Pancreas (tissue), 10 donors: ENCODE measurements around the gene IFT57. TPM values are rescaled to one million over a fixed set of nuclear protein-coding genes. Genes with fewer than 3 reads are reported as not detected.
A peak's percentile ranks its signal among the peaks of the same experiment; 100 is the strongest.

Source experiments
- ATAC-seq, 4 donors: fragments of 200-7000 bp; cut with Tn5 transposase; one replicate each; pipeline versions ENCODE4 v1.8.0 to v1.9.1; 2020; ENCODE audit warnings: mild to moderate bottlenecking in 4 of 4, moderate library complexity in 4 of 4
- DNase-seq, 6 donors: peaks; one replicate each; pipeline ENCODE4 v3.0.0-alpha.2; 2020
- FAIRE-seq: peaks from 2 replicates; lab custom pipeline; 2012; peaks lifted over from hg19 to GRCh38; lab: Jason Lieb, UNC
- H3K27ac ChIP-seq, 4 donors: fragments of 200-600 bp; sonication (generic); 1 replicate in 3 of 4; 2 replicates in 1 of 4; pipeline versions ENCODE4 v1.5.0 to v1.8.0; 2020
- H3K27me3 ChIP-seq, 4 donors: fragments of 200-600 bp; one replicate each; pipeline ENCODE4 v1.8.0; 2021
- H3K36me3 ChIP-seq, 3 donors: fragments of 200-600 bp; sonication (generic) in 1 of 3; one replicate each; pipeline versions ENCODE4 v1.5.0 to v1.8.0; 2020 to 2021
- H3K4me1 ChIP-seq, 3 donors: fragments of 200-600 bp; one replicate each; pipeline ENCODE4 v1.8.0; 2021
- H3K4me3 ChIP-seq, 4 donors: fragments of 200-600 bp; sonication (generic) in 2 of 4; one replicate each; pipeline versions ENCODE4 v1.5.0 to v1.8.0; 2020 to 2021
- H3K9me3 ChIP-seq, 4 donors: fragments of 200-600 bp; one replicate each; pipeline ENCODE4 v1.8.0; 2021
- WGBS, 2 donors: extraction: QIAGEN DNeasy Blood & Tissue Kit; methylation state at CpG; one replicate each; pipeline ENCODE4 v1.1.7; 2013; 5-methylcytosine and 5-hydroxymethylcytosine counted together
- intact Hi-C, 3 donors: fragments of 100-400 bp; cut with DNase I; formaldehyde crosslinking; loops; one replicate each; pipeline versions ENCODE4 v1.11.1 to v1.14.2; 2022
- polyA plus RNA-seq, 2 donors: library from polyadenylated mRNA; stranded (reverse); fragments of 200-250 nt; gene quantifications; one replicate each; pipeline ENCODE4 v1.2.3, GENCODE V29; 2013
- total RNA-seq, 6 donors: library from RNA; stranded (reverse); fragmentation: NEBNext Ultra II Directional in 4 of 6; extraction: Animal tissue kit (Norgen Biotek cat#: 25700) in 4 of 6; gene quantifications; one replicate each; pipeline versions ENCODE4 v1.2.1 to v1.2.4, GENCODE V29; 2021 to 2023
- TF ChIP-seq, protein P1 (sequence below), 4 donors: fragments of 200-600 bp; sonication (generic) in 3 of 4; IDR thresholded peaks; one replicate each; pipeline versions ENCODE4 v1.5.0 to v1.8.0; 2021; ENCODE audit warnings: antibody characterized with exemption in 4 of 4
- donor health status: healthy with polysubstance abuse.
- donor health status: DM: no; HTN: no; CAD: no; lungs with moderate emphysema.
- donor health status: DM: no; HTN: no; CAD: no.
- donor health status: control.
- donor health status: control.
- donor health status: Bipolar disorder and iron deficiency.
- donor health status: DM: yes; HTN: yes; CAD: no.
- donor health status: DM: no; HTN: no; CAD: no.
- donor health status: DM: no; HTN: no; CAD: no.
- donor health status: DM: yes; HTN: yes; CAD: no.

The IFT57 gene
- total and polyA plus RNA-seq, 8 donors = 10.4 to 40.2 (median 30.3) TPM

DNA sequence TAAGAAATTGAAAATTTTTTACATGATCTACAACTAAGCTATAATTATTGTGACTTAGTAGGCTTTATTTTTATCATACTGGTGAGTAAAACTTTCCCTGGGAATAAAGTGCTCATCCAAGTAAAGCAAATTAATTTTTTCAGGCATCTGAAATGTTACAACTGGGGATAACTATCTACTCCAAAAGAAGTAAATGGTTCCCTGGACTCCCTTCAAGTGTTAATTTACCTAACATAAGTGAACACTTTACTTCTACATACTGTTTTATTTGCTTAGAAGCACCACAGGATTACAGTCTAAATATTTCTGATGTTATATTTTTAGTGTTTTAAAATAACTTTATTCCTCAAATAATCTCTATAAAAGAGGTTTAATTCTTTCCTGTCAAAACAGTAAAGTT is 57.8 kb downstream of the IFT57 start:
- DNase-seq (no peak), ATAC-seq (no peak), FAIRE-seq (no peak)
- intact Hi-C loops = no loop called here
- Histone ChIP-seq H3K27ac (no peak overlapping the region), H3K4me1 (no peaks in the 10 kb centered on the region), H3K27me3 (no peaks in the 10 kb centered on the region), H3K9me3 (no peaks in the 10 kb centered on the region), H3K4me3 (no peak overlapping the region), H3K36me3 (peaks cover 0 to 35% (median 0%) of the 10 kb centered on the region in 3 donors)
- TF ChIP-seq, protein P1, sequence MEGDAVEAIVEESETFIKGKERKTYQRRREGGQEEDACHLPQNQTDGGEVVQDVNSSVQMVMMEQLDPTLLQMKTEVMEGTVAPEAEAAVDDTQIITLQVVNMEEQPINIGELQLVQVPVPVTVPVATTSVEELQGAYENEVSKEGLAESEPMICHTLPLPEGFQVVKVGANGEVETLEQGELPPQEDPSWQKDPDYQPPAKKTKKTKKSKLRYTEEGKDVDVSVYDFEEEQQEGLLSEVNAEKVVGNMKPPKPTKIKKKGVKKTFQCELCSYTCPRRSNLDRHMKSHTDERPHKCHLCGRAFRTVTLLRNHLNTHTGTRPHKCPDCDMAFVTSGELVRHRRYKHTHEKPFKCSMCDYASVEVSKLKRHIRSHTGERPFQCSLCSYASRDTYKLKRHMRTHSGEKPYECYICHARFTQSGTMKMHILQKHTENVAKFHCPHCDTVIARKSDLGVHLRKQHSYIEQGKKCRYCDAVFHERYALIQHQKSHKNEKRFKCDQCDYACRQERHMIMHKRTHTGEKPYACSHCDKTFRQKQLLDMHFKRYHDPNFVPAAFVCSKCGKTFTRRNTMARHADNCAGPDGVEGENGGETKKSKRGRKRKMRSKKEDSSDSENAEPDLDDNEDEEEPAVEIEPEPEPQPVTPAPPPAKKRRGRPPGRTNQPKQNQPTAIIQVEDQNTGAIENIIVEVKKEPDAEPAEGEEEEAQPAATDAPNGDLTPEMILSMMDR (IDR thresholded peaks at IDR 0.05) = no peak

- no peaks in the 10 kb centered on the region for H3K27me3 ChIP-seq
- 92 to 97% methylated on average over 1 of the region's 1 CpG for WGBS, 2 donors
- ATAC-seq = no peak
- peaks cover 0 to 11% (median 0%) of the 10 kb centered on the region in 3 donors for H3K36me3 ChIP-seq
- FAIRE-seq = no peak
- no peaks in the 10 kb centered on the region for H3K4me1 ChIP-seq
- no peak overlapping the region for H3K27ac ChIP-seq
- intact Hi-C loops = no loop called here
- DNase-seq = no peak
- H3K4me3 ChIP-seq = no peak overlapping the region
- no peaks in the 10 kb centered on the region for H3K9me3 ChIP-seq
- TF ChIP-seq, protein P1 (IDR thresholded peaks at IDR 0.05) = no peak
Observed at GRCh38 chr3:108159865-108160264, 62.4 kb downstream of the IFT57 start.

DNA sequence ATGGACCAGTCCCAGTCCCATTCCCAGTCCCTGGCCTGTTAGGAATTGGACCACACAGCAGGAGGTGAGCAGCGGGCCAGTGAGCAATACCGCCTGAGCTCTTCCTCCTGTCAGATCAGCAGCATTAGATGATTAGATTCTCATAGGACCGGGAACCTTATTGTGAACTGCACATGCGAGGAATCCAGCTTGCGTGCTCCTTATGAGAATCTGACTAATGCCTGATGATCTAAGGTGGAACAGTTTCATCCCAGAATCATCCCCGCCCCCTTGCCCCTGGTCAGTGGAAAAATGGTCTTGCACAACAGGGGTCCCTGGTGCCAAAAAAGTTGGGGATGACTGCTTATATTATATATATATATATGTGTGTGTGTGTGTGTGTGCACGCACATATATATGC is 63.1 kb downstream of the IFT57 start:
- no peaks in the 10 kb centered on the region for H3K4me1 ChIP-seq
- no peaks in the 10 kb centered on the region for H3K27me3 ChIP-seq
- DNase-seq (no peak), ATAC-seq (no peak), FAIRE-seq (no peak)
- TF ChIP-seq, protein P1 (IDR thresholded peaks at IDR 0.05) = no peak
- no peak overlapping the region for H3K4me3 ChIP-seq
- intact Hi-C loops = no loop called here
- H3K9me3 ChIP-seq = no peaks in the 10 kb centered on the region
- no peak overlapping the region for H3K27ac ChIP-seq
- peaks cover 0 to 11% (median 0%) of the 10 kb centered on the region in 3 donors for H3K36me3 ChIP-seq
- 95 to 97% methylated on average over 7 of the region's 7 CpGs for WGBS, 2 donors

DNA sequence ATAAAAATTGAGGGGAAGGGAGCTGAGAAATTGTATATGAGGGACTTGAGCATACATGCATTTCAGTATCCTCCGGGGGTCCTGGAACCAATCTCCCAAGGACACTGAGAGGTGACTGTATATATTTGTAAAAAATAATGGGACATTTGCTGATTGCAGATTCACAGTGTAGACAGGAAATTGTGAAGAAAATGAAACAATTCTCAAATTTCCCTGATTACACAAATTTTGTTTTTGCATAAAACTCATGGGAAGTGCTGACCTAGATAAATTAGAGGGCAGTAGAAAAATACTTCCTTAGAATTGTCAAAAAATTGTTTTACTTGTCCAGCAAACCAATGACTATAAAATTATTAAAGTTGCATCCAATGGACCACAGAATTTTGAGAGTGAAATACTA is 64.0 kb downstream of the IFT57 start:
- TF ChIP-seq, protein P1 (IDR thresholded peaks at IDR 0.05) = no peak
- Histone ChIP-seq H3K27me3 (no peaks in the 10 kb centered on the region), H3K4me1 (no peaks in the 10 kb centered on the region), H3K9me3 (no peaks in the 10 kb centered on the region), H3K4me3 (no peak overlapping the region), H3K27ac (no peak overlapping the region), H3K36me3 (peaks cover 0 to 11% (median 0%) of the 10 kb centered on the region in 3 donors)
- ATAC-seq = no peak
- no peak for FAIRE-seq
- intact Hi-C loops = no loop called here
- 68 to 75% methylated on average over 1 of the region's 1 CpG for WGBS, 2 donors
- DNase-seq = no peak

GRCh38 chr3:108157273-108157672 is 65.0 kb downstream of the IFT57 start:
- TF ChIP-seq, protein P1 (IDR thresholded peaks at IDR 0.05) = no peak
- intact Hi-C loops = no loop called here
- FAIRE-seq (no peak), DNase-seq (peak in 1 of 6 donors; percentile 10), ATAC-seq (peak; percentile 47 to 84 (median 70))
- Histone ChIP-seq H3K36me3 (peaks cover 0 to 6% (median 0%) of the 10 kb centered on the region in 3 donors), H3K9me3 (no peaks in the 10 kb centered on the region), H3K27ac (peak overlapping the region in 1 of 4 donors; percentile 3), H3K27me3 (no peaks in the 10 kb centered on the region), H3K4me3 (no peak overlapping the region), H3K4me1 (no peaks in the 10 kb centered on the region)
- 34 to 38% methylated on average over 2 of the region's 2 CpGs for WGBS, 2 donors
